ENCODE measurements around the gene RAMP1.

The RAMP1 gene

DNA sequence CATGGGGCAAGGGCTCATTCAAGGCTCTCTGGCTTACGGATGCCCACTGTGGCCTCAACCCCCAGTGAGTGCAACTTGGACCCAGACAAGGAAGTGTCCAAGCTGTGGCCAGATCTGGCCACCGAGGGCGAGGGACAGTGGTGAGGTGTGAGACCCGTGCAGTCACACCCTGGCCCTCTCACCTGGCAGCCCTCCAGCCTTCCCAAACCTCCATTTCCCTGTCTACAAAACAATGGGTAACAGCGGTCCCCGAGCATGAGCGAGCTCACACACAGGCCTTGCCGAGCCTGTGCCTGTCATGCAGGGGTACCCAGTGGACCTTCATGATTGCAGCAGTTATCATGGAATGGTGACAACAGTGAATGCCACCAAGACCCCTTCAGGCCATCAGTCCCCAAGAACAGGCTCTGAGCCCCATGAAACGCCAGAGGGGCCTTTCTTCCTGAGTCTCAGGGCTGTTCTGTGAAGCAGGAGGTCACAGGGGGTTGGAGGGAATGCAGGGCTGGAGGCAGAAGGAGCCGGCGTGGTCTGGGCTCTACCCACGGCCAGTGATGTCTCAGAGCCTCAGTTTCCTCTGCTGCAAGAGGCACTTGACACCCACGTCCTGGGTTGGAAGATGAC is 49.8 kb downstream of the RAMP1 start:
- ChIA-PET POLR2A (no interaction called here), CTCF (no interaction called here)

DNA sequence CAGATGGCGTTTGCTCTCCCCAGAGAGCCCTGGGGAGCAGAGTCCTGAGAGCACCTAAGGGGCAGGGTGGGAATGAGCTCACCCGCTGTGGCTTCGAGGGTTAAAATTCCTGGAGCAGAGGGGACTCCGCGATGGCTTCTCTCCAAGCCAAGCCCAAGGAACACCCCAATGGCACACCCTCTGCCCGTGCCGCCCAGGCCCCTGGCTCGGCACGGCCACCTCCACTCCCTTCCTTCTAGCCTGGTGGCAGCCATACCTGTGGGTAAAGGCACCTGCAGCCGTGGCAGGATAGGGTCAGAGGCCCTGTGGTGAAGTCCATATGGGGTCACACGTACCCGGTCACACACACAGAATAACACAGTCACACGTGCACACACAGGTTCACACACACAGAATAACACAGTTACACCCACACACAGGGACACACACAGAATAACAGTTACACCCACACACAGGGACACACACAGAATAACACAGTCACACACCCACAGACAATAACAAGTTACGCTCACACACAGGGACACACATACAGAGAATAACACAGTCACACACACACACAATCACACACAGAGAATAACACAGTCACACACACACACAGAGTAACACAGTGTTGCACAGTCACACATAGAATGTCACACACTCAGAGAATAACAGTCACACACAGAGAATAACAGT is 50.5 kb downstream of the RAMP1 start:
- TF ChIP-seq FOXK2 (IDR thresholded peaks at IDR 0.05) = no peak
- TF ChIP-seq SP1 (IDR thresholded peaks at IDR 0.05) = no peak
- TF ChIP-seq LEF1 (IDR thresholded peaks at IDR 0.05; ENCODE audit: borderline replicate concordance) = no peak
- no peak for TF ChIP-seq PKNOX1 (IDR thresholded peaks at IDR 0.05)
- no peak for TF ChIP-seq CTBP1 (IDR thresholded peaks at IDR 0.05; ENCODE audit: borderline replicate concordance)
- no peak for TF ChIP-seq TARDBP (IDR thresholded peaks at IDR 0.05)
- no peak for TF ChIP-seq SUZ12 (IDR thresholded peaks at IDR 0.05)
- no peak for TF ChIP-seq FOXM1 (IDR thresholded peaks at IDR 0.05; ENCODE audit: borderline replicate concordance)
- no peak for TF ChIP-seq BHLHE40 (IDR thresholded peaks at IDR 0.05; ENCODE audit: borderline replicate concordance)
- TF ChIP-seq ARNT (IDR thresholded peaks at IDR 0.05) = no peak
- no peak for TF ChIP-seq FOXA1 (IDR thresholded peaks at IDR 0.05)
- TF ChIP-seq ELF4 (IDR thresholded peaks at IDR 0.05) = no peak
- no peak for TF ChIP-seq L3MBTL2 (conservative IDR thresholded peaks at IDR 0.05)
- TF ChIP-seq NFRKB (IDR thresholded peaks at IDR 0.05) = no peak
- TF ChIP-seq HDGF (IDR thresholded peaks at IDR 0.05; ENCODE audit: borderline replicate concordance) = no peak
- no peak for TF ChIP-seq ZNF384 (IDR thresholded peaks at IDR 0.05)
- CTCF ChIA-PET = no interaction called here
- DNase-seq (ENCODE audit: extremely low spot score) = no peak
- POLR2A ChIA-PET = no interaction called here

More for the DNA sequence above, 49.8 kb downstream of the RAMP1 start:
- TF ChIP-seq HDGF (IDR thresholded peaks at IDR 0.05; ENCODE audit: borderline replicate concordance) (no peak), L3MBTL2 (conservative IDR thresholded peaks at IDR 0.05) (no peak), ARNT (IDR thresholded peaks at IDR 0.05) (no peak), FOXM1 (IDR thresholded peaks at IDR 0.05; ENCODE audit: borderline replicate concordance) (no peak)
- DNase-seq (ENCODE audit: extremely low spot score) = no peak

- TF ChIP-seq ARNT (IDR thresholded peaks at IDR 0.05) (no peak), ZNF384 (IDR thresholded peaks at IDR 0.05) (no peak), LEF1 (IDR thresholded peaks at IDR 0.05; ENCODE audit: borderline replicate concordance) (no peak), BHLHE40 (IDR thresholded peaks at IDR 0.05; ENCODE audit: borderline replicate concordance) (no peak), HDGF (IDR thresholded peaks at IDR 0.05; ENCODE audit: borderline replicate concordance) (no peak), CTBP1 (IDR thresholded peaks at IDR 0.05; ENCODE audit: borderline replicate concordance) (no peak), SP1 (IDR thresholded peaks at IDR 0.05) (no peak), FOXK2 (IDR thresholded peaks at IDR 0.05) (no peak), FOXM1 (IDR thresholded peaks at IDR 0.05; ENCODE audit: borderline replicate concordance) (no peak), SUZ12 (IDR thresholded peaks at IDR 0.05) (no peak), FOXA1 (IDR thresholded peaks at IDR 0.05) (no peak), NFRKB (IDR thresholded peaks at IDR 0.05) (no peak), ELF4 (IDR thresholded peaks at IDR 0.05) (no peak), TARDBP (IDR thresholded peaks at IDR 0.05) (no peak), PKNOX1 (IDR thresholded peaks at IDR 0.05) (no peak), L3MBTL2 (conservative IDR thresholded peaks at IDR 0.05) (no peak)
- no peak for DNase-seq (ENCODE audit: extremely low spot score)
- POLR2A ChIA-PET = no interaction called here
- CTCF ChIA-PET = no interaction called here
Measured at GRCh38 chr2:237910576-237911362, 51.3 kb downstream of the RAMP1 start.

- TF ChIP-seq FOXK2 (IDR thresholded peaks at IDR 0.05) (no peak), ELF4 (IDR thresholded peaks at IDR 0.05) (no peak), SP1 (IDR thresholded peaks at IDR 0.05) (no peak), CTBP1 (IDR thresholded peaks at IDR 0.05; ENCODE audit: borderline replicate concordance) (no peak)
- CTCF ChIA-PET = no interaction called here
- POLR2A ChIA-PET = no interaction called here
Measured at GRCh38 chr2:237911363-237912017, 52.1 kb downstream of the RAMP1 start.

DNA sequence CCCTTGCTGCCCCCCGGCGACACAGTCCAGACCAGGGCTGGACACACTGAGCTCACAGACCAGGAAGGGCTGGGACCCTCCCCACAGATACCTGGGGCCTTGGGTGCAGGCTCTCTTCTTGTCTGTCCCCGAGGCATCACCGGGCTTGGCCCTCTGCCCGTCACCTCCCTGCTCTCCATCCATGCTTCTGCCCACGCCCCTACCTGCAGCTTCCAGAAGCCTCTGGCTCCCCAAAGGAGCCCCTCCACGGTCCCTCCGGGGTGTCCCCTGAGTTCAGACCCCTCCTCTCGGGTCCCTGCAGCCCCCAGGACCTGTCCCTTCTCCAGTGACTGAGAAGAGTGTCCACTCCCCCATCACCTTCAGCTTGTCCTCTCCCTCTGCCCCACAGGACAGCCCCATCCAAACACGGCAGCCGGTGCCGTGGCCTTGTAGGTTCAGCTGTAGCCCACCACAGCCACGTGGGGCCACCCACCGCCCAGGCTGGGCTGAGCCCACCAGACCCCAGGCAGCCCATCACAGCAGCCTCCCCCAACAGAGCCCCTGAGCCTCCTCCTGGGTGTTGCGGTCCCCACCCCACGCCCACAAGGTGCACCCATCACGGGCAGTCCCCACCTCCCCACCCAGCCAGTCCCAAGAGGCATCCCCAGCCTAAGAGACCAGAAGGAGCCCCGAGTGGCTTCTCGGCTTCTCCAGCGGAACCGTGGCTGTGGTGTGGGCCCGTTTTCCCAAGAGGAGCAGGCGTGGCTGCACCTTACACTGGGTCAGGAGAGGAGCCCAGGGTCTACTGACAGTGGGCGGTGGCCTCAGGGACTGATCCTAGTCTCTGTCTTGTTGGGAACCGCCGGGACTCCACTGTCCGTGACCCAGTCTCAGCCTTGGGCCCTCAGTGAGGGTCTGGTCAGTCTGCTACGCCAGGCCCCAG is 53.1 kb downstream of the RAMP1 start:
- POLR2A ChIA-PET = no interaction called here
- CTCF ChIA-PET = no interaction called here
- no peak for DNase-seq (ENCODE audit: extremely low spot score)
- TF ChIP-seq ZNF384 (IDR thresholded peaks at IDR 0.05) (no peak), FOXK2 (IDR thresholded peaks at IDR 0.05) (no peak), TARDBP (IDR thresholded peaks at IDR 0.05) (no peak), SP1 (IDR thresholded peaks at IDR 0.05) (no peak), HDGF (IDR thresholded peaks at IDR 0.05; ENCODE audit: borderline replicate concordance) (no peak), FOXA1 (IDR thresholded peaks at IDR 0.05) (no peak), FOXM1 (IDR thresholded peaks at IDR 0.05; ENCODE audit: borderline replicate concordance) (no peak), NFRKB (IDR thresholded peaks at IDR 0.05) (no peak)

More at GRCh38 chr2:237911363-237912017, 52.1 kb downstream of the RAMP1 start:
- no peak for DNase-seq (ENCODE audit: extremely low spot score)

Measured in HEK293T (cell line).